Lung (tissue), 12 donors: Measurements from ENCODE around the gene SMIM44. TPM values are rescaled to one million over a fixed set of nuclear protein-coding genes. Genes with fewer than 3 reads are reported as not detected.

Experiments used
- ATAC-seq: fragments of 200-7000 bp; cut with Tn5 transposase; one replicate; pipeline ENCODE4 v1.9.1; 2020; ENCODE audit warnings: moderate number of reproducible peaks; ENCODE audit not compliant: insufficient read depth, low FRiP score
- DNase-seq, 3 donors: peaks; one replicate each; pipeline ENCODE4 v3.0.0-alpha.2; 2013 to 2017
- H3K27ac ChIP-seq, 2 donors: one replicate each; pipeline ENCODE4 v1.5.1; 2013; ENCODE audit warnings: mild to moderate bottlenecking in 2 of 2, moderate library complexity in 2 of 2, control low read depth in 1 of 2, inconsistent platforms in 1 of 2, low read depth in 1 of 2, low read length in 1 of 2
- H3K27me3 ChIP-seq, 3 donors: one replicate each; pipeline ENCODE4 v1.5.1; 2013; ENCODE audit warnings: low read length in 2 of 3; ENCODE audit not compliant: control insufficient read depth in 3 of 3, insufficient read depth in 3 of 3
- H3K36me3 ChIP-seq, 4 donors: one replicate each; pipeline ENCODE4 v1.5.1; 2013; ENCODE audit warnings: low read length in 4 of 4, mild to moderate bottlenecking in 1 of 4, moderate library complexity in 1 of 4; ENCODE audit not compliant: control insufficient read depth in 4 of 4, insufficient read depth in 4 of 4
- H3K4me1 ChIP-seq, 5 donors: one replicate each; pipeline ENCODE4 v1.5.1; 2013; ENCODE audit warnings: low read length in 5 of 5, mild to moderate bottlenecking in 2 of 5, moderate library complexity in 1 of 5; ENCODE audit not compliant: control insufficient read depth in 5 of 5, insufficient read depth in 5 of 5
- H3K4me3 ChIP-seq: one replicate; pipeline ENCODE4 v1.5.1; 2013; ENCODE audit warnings: mild to moderate bottlenecking, control low read depth, moderate library complexity
- H3K9ac ChIP-seq, 2 donors: one replicate each; pipeline ENCODE4 v1.5.1; 2013; ENCODE audit warnings: low read length in 2 of 2, control low read depth in 1 of 2; ENCODE audit not compliant: insufficient read depth in 1 of 2
- H3K9me3 ChIP-seq, 4 donors: one replicate each; pipeline ENCODE4 v1.5.1; 2013; ENCODE audit warnings: low read length in 3 of 4, mild to moderate bottlenecking in 1 of 4, moderate library complexity in 1 of 4; ENCODE audit not compliant: control insufficient read depth in 4 of 4, insufficient read depth in 3 of 4
- WGBS, 2 donors: extraction: QIAGEN DNeasy Blood & Tissue Kit; methylation state at CpG; one replicate each; pipeline ENCODE4 v1.1.7; 2013; 5-methylcytosine and 5-hydroxymethylcytosine counted together
- polyA plus RNA-seq, 2 donors: library from polyadenylated mRNA; stranded (reverse); fragments of 200-250 nt; gene quantifications; one replicate each; pipeline ENCODE4 v1.2.1, GENCODE V29; 2013
- total RNA-seq, 2 donors: library from RNA; depleted of rRNA in 1 of 2; stranded (reverse); fragments of >200 nt in 1 of 2; gene quantifications; one replicate each; pipeline ENCODE4 v1.2.1, GENCODE V29; 2014 to 2021
- TF ChIP-seq, protein P1 (sequence below): IDR thresholded peaks from 2 replicates; pipeline ENCODE4 v1.5.1; 2012; ENCODE audit warnings: mild to moderate bottlenecking; ENCODE audit errors: control extremely low read depth, extremely low read depth
- donor health status: control.
- donor health status: control.
- donor health status: Bipolar disorder and iron deficiency.
- donor health status: healthy.
- donor health status: DM: yes; HTN: yes; CAD: no.

Gene SMIM44
- total and polyA plus RNA-seq, 4 donors, result not detected

DNA sequence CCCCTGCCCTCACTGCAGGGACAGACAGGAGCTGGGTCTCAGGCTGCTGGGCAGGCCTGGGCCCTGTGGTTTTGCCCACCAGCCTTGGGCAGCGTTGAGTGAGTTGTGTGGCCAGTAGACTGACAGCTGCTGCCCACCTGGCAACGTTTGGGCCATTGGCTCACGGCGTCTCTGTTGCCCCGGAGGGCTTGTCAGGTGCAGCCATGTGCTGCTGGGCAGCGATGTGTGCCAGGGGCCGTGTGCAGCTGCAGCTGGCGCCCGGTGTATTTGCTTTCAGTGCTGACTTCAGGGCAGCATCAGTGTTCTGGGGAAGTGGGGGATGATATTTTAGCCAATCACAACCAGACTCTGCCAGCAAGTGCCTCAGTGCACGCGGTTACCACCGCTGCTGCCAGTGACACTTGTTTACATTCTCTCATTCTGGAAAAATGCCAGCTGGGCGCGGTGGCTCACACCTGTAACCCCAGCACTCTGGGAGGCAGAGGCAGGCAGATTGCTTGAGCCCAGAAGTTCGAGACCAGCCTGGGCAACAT is 33.5 kb upstream of the SMIM44 start:
- 71 to 76% methylated on average over 15 of the region's 15 CpGs for WGBS, 2 donors
- H3K27ac ChIP-seq, result no peak overlapping the region
- TF ChIP-seq, protein P1, sequence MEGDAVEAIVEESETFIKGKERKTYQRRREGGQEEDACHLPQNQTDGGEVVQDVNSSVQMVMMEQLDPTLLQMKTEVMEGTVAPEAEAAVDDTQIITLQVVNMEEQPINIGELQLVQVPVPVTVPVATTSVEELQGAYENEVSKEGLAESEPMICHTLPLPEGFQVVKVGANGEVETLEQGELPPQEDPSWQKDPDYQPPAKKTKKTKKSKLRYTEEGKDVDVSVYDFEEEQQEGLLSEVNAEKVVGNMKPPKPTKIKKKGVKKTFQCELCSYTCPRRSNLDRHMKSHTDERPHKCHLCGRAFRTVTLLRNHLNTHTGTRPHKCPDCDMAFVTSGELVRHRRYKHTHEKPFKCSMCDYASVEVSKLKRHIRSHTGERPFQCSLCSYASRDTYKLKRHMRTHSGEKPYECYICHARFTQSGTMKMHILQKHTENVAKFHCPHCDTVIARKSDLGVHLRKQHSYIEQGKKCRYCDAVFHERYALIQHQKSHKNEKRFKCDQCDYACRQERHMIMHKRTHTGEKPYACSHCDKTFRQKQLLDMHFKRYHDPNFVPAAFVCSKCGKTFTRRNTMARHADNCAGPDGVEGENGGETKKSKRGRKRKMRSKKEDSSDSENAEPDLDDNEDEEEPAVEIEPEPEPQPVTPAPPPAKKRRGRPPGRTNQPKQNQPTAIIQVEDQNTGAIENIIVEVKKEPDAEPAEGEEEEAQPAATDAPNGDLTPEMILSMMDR, result no peak
- no peak for DNase-seq
- H3K9ac ChIP-seq, result no peak overlapping the region
- peaks cover 0 to 1% (median 0%) of the 10 kb centered on the region in 4 donors for H3K9me3 ChIP-seq
- H3K4me3 ChIP-seq, result no peak overlapping the region
- peaks cover 0 to 11% (median 4%) of the 10 kb centered on the region in 4 donors for H3K36me3 ChIP-seq
- H3K4me1 ChIP-seq, result peaks cover 0 to 11% (median 2%) of the 10 kb centered on the region in 5 donors
- no peaks in the 10 kb centered on the region for H3K27me3 ChIP-seq
- ATAC-seq, result peak; percentile 14

DNA sequence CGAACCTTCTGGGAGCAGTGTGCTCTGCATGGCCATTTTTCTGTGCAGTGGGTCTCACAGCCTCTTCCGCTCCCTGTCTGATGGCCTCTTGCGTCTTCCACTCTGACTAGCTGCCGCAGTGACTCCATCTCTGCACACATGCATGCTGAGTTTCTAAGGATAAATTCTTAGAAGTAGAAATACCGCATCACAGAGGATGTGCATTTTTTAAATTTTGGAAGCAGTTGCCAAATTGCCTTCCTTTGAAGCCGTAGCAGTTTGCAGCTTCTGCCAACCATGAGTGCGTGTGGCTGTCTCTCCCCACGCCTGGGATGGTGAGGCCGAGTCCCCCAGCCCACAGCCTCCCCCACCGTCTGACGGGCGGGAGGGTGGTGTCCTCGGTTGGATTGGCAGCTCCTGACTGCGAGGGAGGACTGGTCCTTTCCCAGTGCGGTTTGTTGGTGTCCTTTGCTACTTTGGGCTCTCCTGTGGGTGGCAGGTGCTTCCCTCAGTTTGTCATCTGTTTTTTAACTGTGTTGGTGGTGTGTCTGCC is 32.7 kb upstream of the SMIM44 start:
- ATAC-seq (no peak), DNase-seq (peak; percentile 45 to 56 (median 45))
- no peaks in the 10 kb centered on the region for H3K27me3 ChIP-seq
- TF ChIP-seq, protein P1, result no peak
- peaks cover 0 to 1% (median 0%) of the 10 kb centered on the region in 4 donors for H3K9me3 ChIP-seq
- peaks cover 0 to 9% (median 4%) of the 10 kb centered on the region in 4 donors for H3K36me3 ChIP-seq
- no peak overlapping the region for H3K4me3 ChIP-seq
- no peak overlapping the region for H3K9ac ChIP-seq
- 77 to 81% methylated on average over 15 of the region's 15 CpGs for WGBS, 2 donors
- H3K4me1 ChIP-seq, result peaks cover 0 to 11% (median 2%) of the 10 kb centered on the region in 5 donors
- H3K27ac ChIP-seq, result no peak overlapping the region

DNA sequence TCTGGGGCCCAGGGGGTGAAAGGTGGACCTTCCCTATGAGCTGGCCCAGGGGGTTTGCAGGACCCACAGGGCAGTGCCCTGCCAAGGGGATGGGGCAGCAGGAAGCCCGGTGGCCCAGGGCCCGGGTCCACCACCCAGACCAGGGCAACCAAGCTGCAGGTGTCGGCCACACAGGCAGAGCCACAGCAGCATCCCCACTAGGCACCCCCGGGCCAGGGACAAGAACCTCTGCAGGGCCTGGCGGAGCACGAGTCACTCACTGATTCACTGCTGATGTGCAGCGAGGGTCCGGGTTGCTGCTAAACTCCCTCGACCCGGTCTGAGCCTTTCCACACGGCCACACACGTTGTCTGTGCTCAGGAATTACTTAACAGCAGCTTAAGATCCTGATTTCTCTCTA is 31.7 kb upstream of the SMIM44 start:
- peaks cover 0 to 13% (median 5%) of the 10 kb centered on the region in 4 donors for H3K36me3 ChIP-seq
- no peak overlapping the region for H3K27ac ChIP-seq
- H3K27me3 ChIP-seq, result no peaks in the 10 kb centered on the region
- H3K4me1 ChIP-seq, result peaks cover 0 to 11% (median 2%) of the 10 kb centered on the region in 5 donors
- ATAC-seq (no peak), DNase-seq (no peak)
- TF ChIP-seq, protein P1, result no peak
- H3K9ac ChIP-seq, result no peak overlapping the region
- WGBS, 2 donors, result 92 to 95% methylated on average over 12 of the region's 12 CpGs
- H3K4me3 ChIP-seq, result no peak overlapping the region
- H3K9me3 ChIP-seq, result no peaks in the 10 kb centered on the region
